ENCODE data around the gene RHCE.
"Not testable (repeated sequence)": the region's sequence is repeated elsewhere in the genome, so short reads cannot be mapped to it uniquely, and the experiment has no call there.

DNA sequence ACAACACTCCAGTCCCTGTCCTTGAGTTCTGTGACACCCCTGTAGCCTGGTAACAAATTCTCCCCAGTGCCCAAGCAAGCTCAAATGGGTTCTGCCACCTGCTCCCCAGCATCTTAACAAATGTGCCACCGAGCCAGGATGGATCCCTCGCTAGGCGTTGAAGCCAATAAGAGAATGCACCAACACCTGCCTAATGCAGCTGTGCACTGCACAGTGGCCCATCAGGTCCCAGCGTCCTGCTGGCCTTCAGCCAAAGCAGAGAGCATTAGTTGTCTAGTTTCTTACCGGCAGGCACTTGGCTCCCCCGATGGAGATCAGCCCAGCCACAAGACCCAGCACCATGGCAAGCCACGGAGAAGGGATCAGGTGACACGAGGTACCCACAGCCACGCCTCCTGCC lies 31.9 kb downstream of the RHCE start:
- TF ChIP-seq, protein P1, sequence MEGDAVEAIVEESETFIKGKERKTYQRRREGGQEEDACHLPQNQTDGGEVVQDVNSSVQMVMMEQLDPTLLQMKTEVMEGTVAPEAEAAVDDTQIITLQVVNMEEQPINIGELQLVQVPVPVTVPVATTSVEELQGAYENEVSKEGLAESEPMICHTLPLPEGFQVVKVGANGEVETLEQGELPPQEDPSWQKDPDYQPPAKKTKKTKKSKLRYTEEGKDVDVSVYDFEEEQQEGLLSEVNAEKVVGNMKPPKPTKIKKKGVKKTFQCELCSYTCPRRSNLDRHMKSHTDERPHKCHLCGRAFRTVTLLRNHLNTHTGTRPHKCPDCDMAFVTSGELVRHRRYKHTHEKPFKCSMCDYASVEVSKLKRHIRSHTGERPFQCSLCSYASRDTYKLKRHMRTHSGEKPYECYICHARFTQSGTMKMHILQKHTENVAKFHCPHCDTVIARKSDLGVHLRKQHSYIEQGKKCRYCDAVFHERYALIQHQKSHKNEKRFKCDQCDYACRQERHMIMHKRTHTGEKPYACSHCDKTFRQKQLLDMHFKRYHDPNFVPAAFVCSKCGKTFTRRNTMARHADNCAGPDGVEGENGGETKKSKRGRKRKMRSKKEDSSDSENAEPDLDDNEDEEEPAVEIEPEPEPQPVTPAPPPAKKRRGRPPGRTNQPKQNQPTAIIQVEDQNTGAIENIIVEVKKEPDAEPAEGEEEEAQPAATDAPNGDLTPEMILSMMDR (IDR thresholded peaks at IDR 0.05): not testable (repeated sequence)
- TF ChIP-seq POLR2A (IDR thresholded peaks at IDR 0.05): not testable (repeated sequence)

Measured in adrenal gland (tissue), 5 donors.